Left renal cortex interstitium (tissue), 4 donors: Measurements from ENCODE around the gene NUP210. TPM values are rescaled to one million over a fixed set of nuclear protein-coding genes. Genes with fewer than 3 reads are reported as not detected.

Source experiments
- DNase-seq, 4 donors: peaks; one replicate each; pipeline ENCODE4 v3.0.0-alpha.2; 2013; ENCODE audit warnings: low read depth in 4 of 4, low spot score in 2 of 4, missing footprints in 1 of 4
- polyA plus RNA-seq, 4 donors: library from polyadenylated mRNA; unstranded; fragments of 120-200 nt; gene quantifications; one replicate each; pipeline ENCODE4 v1.2.1, GENCODE V29; 2013; ENCODE audit not compliant: insufficient read length in 4 of 4

The NUP210 gene
- polyA plus RNA-seq, 4 donors, result 21.1 to 35.1 (median 26.7) TPM

GRCh38 chr3:13299531-13300155 lies 120.5 kb downstream of the NUP210 start:
- DNase-seq, result no peak

GRCh38 chr3:13296662-13297061 lies 123.5 kb downstream of the NUP210 start:
- DNase-seq, result no peak

GRCh38 chr3:13294442-13295351 lies 125.4 kb downstream of the NUP210 start:
- DNase-seq, result no peak

GRCh38 chr3:13292375-13292774 lies 127.7 kb downstream of the NUP210 start:
- DNase-seq, result no peak

GRCh38 chr3:13290941-13291340 lies 129.2 kb downstream of the NUP210 start:
- DNase-seq, result no peak

- DNase-seq, result no peak
These were observed 130.3 kb downstream of the NUP210 start for GRCh38 chr3:13289771-13290285.

GRCh38 chr3:13288732-13289718 lies 131.1 kb downstream of the NUP210 start:
- no peak for DNase-seq

- no peak for DNase-seq
These were observed 132.3 kb downstream of the NUP210 start for GRCh38 chr3:13287833-13288232.

- DNase-seq, result no peak
These were observed 133.2 kb downstream of the NUP210 start for GRCh38 chr3:13286873-13287272.

GRCh38 chr3:13285007-13285567 lies 135.0 kb downstream of the NUP210 start:
- DNase-seq, result no peak

- DNase-seq, result no peak
These were observed 136.3 kb downstream of the NUP210 start for GRCh38 chr3:13283877-13284264.

GRCh38 chr3:13282986-13283876 lies 136.9 kb downstream of the NUP210 start:
- DNase-seq, result no peak

GRCh38 chr3:13282358-13282985 lies 137.7 kb downstream of the NUP210 start:
- DNase-seq, result no peak

GRCh38 chr3:13281507-13282357 lies 138.4 kb downstream of the NUP210 start:
- DNase-seq, result no peak

- no peak for DNase-seq
These were observed 139.2 kb downstream of the NUP210 start for GRCh38 chr3:13280811-13281506.

- no peak for DNase-seq
These were observed 139.9 kb downstream of the NUP210 start for GRCh38 chr3:13280122-13280790.

GRCh38 chr3:13279532-13279910 lies 140.6 kb downstream of the NUP210 start:
- no peak for DNase-seq
